PC-3 (cell line): ENCODE data around the gene KLK14. TPM values are rescaled to one million over a fixed set of nuclear protein-coding genes. Genes with fewer than 3 reads are reported as not detected.

ENCODE experiments used
- ATAC-seq: fragments of 200-7000 bp; cut with Tn5 transposase; 2 replicates; pipeline ENCODE4 v1.9.1; 2020; ENCODE audit warnings: mild to moderate bottlenecking, moderate library complexity
- BruUV-seq: library from RNA; stranded (reverse); fragments of 400-500 nt; replicated peaks from 2 replicates; lab custom pipeline; 2021; lab: Mats Ljungman, UMichigan
- CTCF ChIA-PET: fragments of 300-600 bp; sonication (Branson Sonifier 250); formaldehyde crosslinking; loops from one replicate; lab custom pipeline; 2022; ENCODE audit warnings: antibody characterized with exemption; lab: Charles Lee
- POLR2A ChIA-PET: fragments of 300-600 bp; sonication (Branson Sonifier 250); formaldehyde crosslinking; loops from one replicate; lab custom pipeline; 2022; ENCODE audit warnings: antibody characterized with exemption; ENCODE audit not compliant: unreplicated experiment; lab: Charles Lee
- DNase-seq: peaks from one replicate; pipeline ENCODE4 v3.0.0-alpha.2; 2015
- H2AFZ ChIP-seq: fragments of 300-600 bp; sonication (generic); 2 replicates; pipeline ENCODE4 v1.6.0; 2016; ENCODE audit warnings: antibody characterized with exemption, low read length
- H3F3A ChIP-seq: fragments of 300-600 bp; sonication (generic); one replicate; pipeline ENCODE4 v1.6.0; 2017; ENCODE audit warnings: antibody characterized with exemption, low read length, control low read depth, mild to moderate bottlenecking; ENCODE audit not compliant: unreplicated experiment
- H3K27ac ChIP-seq: fragments of 300-600 bp; sonication (generic); 2 replicates; pipeline ENCODE4 v1.5.1; 2016; ENCODE audit warnings: mild to moderate bottlenecking, low read length
- H3K27me3 ChIP-seq: fragments of 300-600 bp; sonication (generic); 2 replicates; pipeline ENCODE4 v1.6.1; 2016; ENCODE audit warnings: low read length, mixed read lengths
- H3K36me3 ChIP-seq: fragments of 300-600 bp; sonication (generic); 2 replicates; pipeline ENCODE4 v1.6.1; 2016; ENCODE audit warnings: low read depth, mixed run types, low read length, mixed read lengths
- H3K4me1 ChIP-seq: fragments of 300-600 bp; sonication (generic); 2 replicates; pipeline ENCODE4 v1.5.1; 2016; ENCODE audit warnings: low read length; ENCODE audit not compliant: insufficient read depth
- H3K4me2 ChIP-seq: fragments of 300-600 bp; sonication (generic); 2 replicates; pipeline ENCODE4 v1.6.0; 2016; ENCODE audit warnings: low read length
- H3K4me3 ChIP-seq: fragments of 300-600 bp; sonication (generic); 2 replicates; pipeline ENCODE4 v1.5.1; 2016; ENCODE audit warnings: mild to moderate bottlenecking, low read length, mixed read lengths
- H3K79me2 ChIP-seq: fragments of 300-600 bp; sonication (generic); 2 replicates; pipeline ENCODE4 v1.6.1; 2017; ENCODE audit warnings: low read length, mixed read lengths
- H3K9ac ChIP-seq: fragments of 300-600 bp; sonication (generic); 2 replicates; pipeline ENCODE4 v1.6.0; 2016; ENCODE audit warnings: mild to moderate bottlenecking, low read length
- H3K9me2 ChIP-seq: fragments of 300-600 bp; sonication (generic); replicated peaks from 2 replicates; pipeline ENCODE4 v1.6.1; 2016; ENCODE audit warnings: mixed run types, low read length, mixed read lengths
- H3K9me3 ChIP-seq: fragments of 300-600 bp; sonication (generic); 2 replicates; pipeline ENCODE4 v1.6.1; 2016; ENCODE audit warnings: low read length, mixed read lengths
- H4K20me1 ChIP-seq: fragments of 300-600 bp; sonication (generic); 2 replicates; pipeline ENCODE4 v1.6.1; 2016; ENCODE audit warnings: low read length, mixed read lengths
- CTCF ChIP-seq: fragments of 300-600 bp; sonication (generic); conservative IDR thresholded peaks from 2 replicates; pipeline ENCODE4 v1.5.1; 2017; ENCODE audit warnings: antibody characterized with exemption, low read depth, mild to moderate bottlenecking, low read length
- EZH2 ChIP-seq: fragments of 300-600 bp; sonication (generic); IDR thresholded peaks from one replicate; pipeline ENCODE4 v1.6.1; 2017; ENCODE audit warnings: antibody characterized with exemption, mild to moderate bottlenecking, low read length; ENCODE audit not compliant: unreplicated experiment
- EZH2phosphoT487 ChIP-seq: fragments of 300-600 bp; sonication (generic); IDR thresholded peaks from 2 replicates; pipeline ENCODE4 v1.6.1; 2018; ENCODE audit warnings: mild to moderate bottlenecking, antibody characterized with exemption, low read length, borderline replicate concordance
- intact Hi-C: fragments of 100-400 bp; cut with micrococcal nuclease; formaldehyde crosslinking; loops from 2 replicates; pipeline ENCODE4 v1.9.0; 2023
- total RNA-seq: library from RNA; depleted of rRNA; stranded (reverse); fragments of >200 nt; gene quantifications from 2 replicates; pipeline ENCODE4 v1.2.3, GENCODE V29; 2014

The KLK14 gene
- total RNA-seq, 1 experiment from 2014 or later = not detected

- no peaks in the 10 kb centered on the region for H3K79me2 ChIP-seq
- peaks cover 2% of the 10 kb centered on the region for H3K4me1 ChIP-seq
- H3K4me3 ChIP-seq = no peak within 1 kb of the TSS
- TF ChIP-seq CTCF = no peak
- 0 out of 2 replicates have a peak, but pooled peaks cover 10% of the 10 kb centered on the region for H3K27me3 ChIP-seq
- H3K9ac ChIP-seq = no peak within 1 kb of the TSS
- no peaks in the 10 kb centered on the region for H3K36me3 ChIP-seq
- H2AFZ ChIP-seq = no peak within 1 kb of the TSS
- no peaks in the 10 kb centered on the region for H3K9me3 ChIP-seq
- intact Hi-C loops = no loop called here
- no peaks in the 10 kb centered on the region for H4K20me1 ChIP-seq
- BruUV-seq = no TSS peak
- no peaks in the 10 kb centered on the region for H3K9me2 ChIP-seq
- ATAC-seq (no peak), DNase-seq (no peak)
- ChIA-PET POLR2A (no interaction called here), CTCF (no interaction called here)
- H3K27ac ChIP-seq = no peak within 1 kb of the TSS
- H3F3A ChIP-seq = no peaks in the 10 kb centered on the region
- no peak within 1 kb of the TSS for H3K4me2 ChIP-seq
Measured at GRCh38 chr19:51064534-51065220, 18.0 kb downstream of the KLK14 start, which contains the start of gene KLK13. TSS of gene KLK13 (minus strand) at chr19:51065092. CDS start at chr19:51065067, 25 bp downstream.

- Histone ChIP-seq H3K4me3 (no peak overlapping the region), H3K36me3 (no peaks in the 10 kb centered on the region), H3K27me3 (peaks cover 13% of the 10 kb centered on the region; the same call in 1 of the 2 replicates), H3K4me2 (no peak overlapping the region), H3K27ac (no peak overlapping the region), H3K9me3 (no peaks in the 10 kb centered on the region), H3K9ac (no peak overlapping the region), H3K9me2 (no peaks in the 10 kb centered on the region), H3K79me2 (no peaks in the 10 kb centered on the region), H2AFZ (no peak overlapping the region), H3K4me1 (no peaks in the 10 kb centered on the region), H3F3A (no peaks in the 10 kb centered on the region), H4K20me1 (no peaks in the 10 kb centered on the region)
- DNase-seq (no peak), ATAC-seq (no peak)
- ChIA-PET CTCF (no interaction called here), POLR2A (no interaction called here)
- TF ChIP-seq EZH2phosphoT487 (no peak), EZH2 (no peak), CTCF (no peak)
- BruUV-seq = no TSS peak
- intact Hi-C loops = no loop called here
Measured at GRCh38 chr19:51063664-51064063, 19.0 kb downstream of the KLK14 start.

- Histone ChIP-seq H2AFZ (no peak overlapping the region), H3F3A (no peaks in the 10 kb centered on the region), H4K20me1 (no peaks in the 10 kb centered on the region), H3K4me2 (no peak overlapping the region), H3K27me3 (peaks cover 19% of the 10 kb centered on the region; the same call in 1 of the 2 replicates), H3K4me3 (no peak overlapping the region), H3K4me1 (no peaks in the 10 kb centered on the region), H3K9me2 (no peaks in the 10 kb centered on the region), H3K27ac (no peak overlapping the region), H3K9me3 (no peaks in the 10 kb centered on the region), H3K9ac (no peak overlapping the region), H3K79me2 (no peaks in the 10 kb centered on the region), H3K36me3 (no peaks in the 10 kb centered on the region)
- no peak for TF ChIP-seq CTCF
- no peak for TF ChIP-seq EZH2
- TF ChIP-seq EZH2phosphoT487 = no peak
- ATAC-seq (no peak), DNase-seq (no peak)
- ChIA-PET POLR2A (no interaction called here), CTCF (no interaction called here)
- no TSS peak for BruUV-seq
- intact Hi-C loops = no loop called here
Measured at GRCh38 chr19:51060973-51061372, 21.7 kb downstream of the KLK14 start.
